K562 (cell line): ENCODE results near the gene LRRC75A. TPM values are rescaled to one million over a fixed set of nuclear protein-coding genes. Genes with fewer than 3 reads are reported as not detected.

ENCODE experiments used
- ATAC-seq: fragments of 200-7000 bp; cut with Tn5 transposase; 3 replicates; pipeline ENCODE4 v1.9.1; 2020; ENCODE audit warnings: moderate library complexity
- BruUV-seq: library from RNA; stranded (reverse); fragments of 400-500 nt; replicated peaks from 2 replicates; lab custom pipeline; 2021; lab: Mats Ljungman, UMichigan
- CTCF ChIA-PET: fragments of 300-600 bp; formaldehyde crosslinking; extraction: SDS; loops from one replicate; lab custom pipeline; 2021; ENCODE audit warnings: low intra/inter-chr PET ratio; lab: Yijun Ruan, JAX
- POLR2A ChIA-PET: fragments of 300-600, 350-650 bp; sonication (Branson Sonifier 250); formaldehyde crosslinking; extraction: SDS; loops from one replicate; lab custom pipeline; 2021; ENCODE audit warnings: antibody characterized with exemption, inconsistent platforms; lab: Yijun Ruan, JAX
- DNase-seq, 4 experiments: peaks; one replicate each; pipeline versions ENCODE4 v3.0.0 to v3.0.0-alpha.2; 2011 to 2018; ENCODE audit warnings: low spot score in 3 of 4, mixed read lengths in 3 of 4; ENCODE audit errors: extremely low read depth in 1 of 4
- FAIRE-seq: peaks from 2 replicates; lab custom pipeline; 2011; peaks lifted over from hg19 to GRCh38; lab: Jason Lieb, UNC
- H2AFZ ChIP-seq: 2 replicates; pipeline ENCODE4 v1.6.0; 2011; ENCODE audit warnings: low read depth, low read length, control low read depth, inconsistent platforms
- H3K27ac ChIP-seq: fragments of 200-600 bp; 3 replicates; pipeline ENCODE4 v1.8.0; 2011; ENCODE audit warnings: low read depth, mild to moderate bottlenecking, control low read depth, inconsistent platforms, low read length, moderate library complexity, mixed read lengths; ENCODE audit errors: extremely low read depth
- H3K27me3 ChIP-seq, 2 experiments: fragments of 300-600 bp in 1 of 2; 2 replicates in 1 of 2; 3 replicates in 1 of 2; pipeline versions ENCODE4 v1.6.0 to v1.8.0; 2011; ENCODE audit warnings: inconsistent platforms in 2 of 2, low read length in 2 of 2, mild to moderate bottlenecking in 1 of 2, mixed read lengths in 1 of 2, moderate library complexity in 1 of 2; ENCODE audit not compliant: control insufficient read depth in 2 of 2, insufficient read depth in 2 of 2
- H3K36me3 ChIP-seq: fragments of 300-600 bp; 3 replicates; pipeline ENCODE4 v1.8.0; 2011; ENCODE audit warnings: mild to moderate bottlenecking, low read length, inconsistent platforms; ENCODE audit not compliant: control insufficient read depth, insufficient read depth
- H3K4me1 ChIP-seq, 2 experiments: fragments of 200-600 bp in 1 of 2; replicated peaks in 1 of 2; 2 replicates in 1 of 2; 3 replicates in 1 of 2; pipeline versions ENCODE4 v1.5.1 to v1.8.0; 2011; ENCODE audit warnings: inconsistent platforms in 2 of 2, low read length in 2 of 2, mild to moderate bottlenecking in 1 of 2, mixed read lengths in 1 of 2, moderate library complexity in 1 of 2; ENCODE audit not compliant: control insufficient read depth in 2 of 2, insufficient read depth in 2 of 2
- H3K4me2 ChIP-seq: 2 replicates; pipeline ENCODE4 v1.6.1; 2011; ENCODE audit warnings: low read length, control low read depth, inconsistent platforms, mixed read lengths; ENCODE audit not compliant: insufficient read depth
- H3K4me3 ChIP-seq: fragments of 200-600 bp; sonication (generic), shearing (Covaris generic); 2 replicates; pipeline ENCODE4 v1.5.1; 2016; ENCODE audit warnings: control low read depth, inconsistent platforms
- H3K79me2 ChIP-seq: fragments of 200-600 bp; 3 replicates; pipeline ENCODE4 v1.8.0; 2011; ENCODE audit warnings: low read length, inconsistent platforms; ENCODE audit not compliant: control insufficient read depth, insufficient read depth
- H3K9ac ChIP-seq, 2 experiments: 2 replicates each; pipeline versions ENCODE4 v1.6.0 to v1.6.1; 2011; ENCODE audit warnings: low read depth in 2 of 2, low read length in 2 of 2, control low read depth in 1 of 2, inconsistent platforms in 1 of 2, mild to moderate bottlenecking in 1 of 2, mixed read lengths in 1 of 2; ENCODE audit not compliant: insufficient read depth in 1 of 2
- H3K9me1 ChIP-seq: one replicate; pipeline ENCODE4 v1.6.0; 2011; ENCODE audit warnings: inconsistent platforms, mild to moderate bottlenecking, low read length, moderate library complexity; ENCODE audit not compliant: control insufficient read depth, insufficient read depth
- H3K9me3 ChIP-seq: replicated peaks from 2 replicates; pipeline ENCODE4 v1.5.1; 2011; ENCODE audit warnings: low read depth, low read length, inconsistent platforms; ENCODE audit not compliant: control insufficient read depth, insufficient read depth
- H4K20me1 ChIP-seq: replicated peaks from 2 replicates; pipeline ENCODE4 v1.6.1; 2011; ENCODE audit warnings: low read length, inconsistent platforms, mixed read lengths; ENCODE audit not compliant: control insufficient read depth, insufficient read depth
- GATAD2A ChIP-seq: fragments of 450-650 bp; IDR thresholded peaks from 2 replicates; pipeline ENCODE4 v1.6.1; 2017
- PRMT5 ChIP-seq: sonication (generic); formaldehyde crosslinking; IDR thresholded peaks from 2 replicates; pipeline ENCODE4 v1.5.0; 2020; ENCODE audit warnings: missing genetic modification reagents
- WGBS: fragments of 100-300 bp; shearing (Covaris generic); methylation state at CpG from one replicate; pipeline ENCODE4 v1.1.6; 2016; ENCODE audit warnings: low coverage, mixed read lengths; ENCODE audit not compliant: insufficient coverage; ENCODE audit errors: missing lambda C conversion rate; 5-methylcytosine and 5-hydroxymethylcytosine counted together
- in situ Hi-C: fragments of 300-500 bp; cut with MboI; formaldehyde crosslinking; loops from 4 replicates; pipeline ENCODE4 v1.15.0; 2018; ENCODE audit warnings: inconsistent platforms, mixed read lengths
- intact Hi-C: fragments of 100-400 bp; cut with micrococcal nuclease; formaldehyde crosslinking; loops from 2 replicates; pipeline ENCODE4 v1.14.2; 2022
- polyA plus RNA-seq, 8 experiments: library from polyadenylated mRNA; depleted of rRNA in 4 of 8; stranded (reverse) in 5 of 8; unstranded in 3 of 8; fragments of >200 nt; fragmentation: Nextera tagmentation in 2 of 8; fragmentation: Illumina TruSeq in 1 of 8; extraction: Ambion mirVana in 2 of 8; extraction: Trizol in 1 of 8; gene quantifications; 2 replicates each; pipeline versions ENCODE4 v1.2.1 to v1.2.3, GENCODE V29; 2011 to 2014; ENCODE audit warnings: inconsistent platforms in 1 of 8, missing spikeins in 1 of 8
- total RNA-seq, 7 experiments: library from RNA; depleted of rRNA in 6 of 7; stranded (reverse); fragments of >200 nt in 6 of 7; fragmentation: Illumina TruSeq in 2 of 7; extraction: Trizol in 2 of 7; gene quantifications; 2 replicates each; pipeline versions ENCODE4 v1.2.1 to v1.2.3, GENCODE V29; 2011 to 2021; ENCODE audit warnings: low replicate concordance in 1 of 7
- TF ChIP-seq, protein P1 (sequence below): fragments of 250-450 bp; sonication (Bioruptor Pico); IDR thresholded peaks from 2 replicates; pipeline ENCODE4 v1.4.0; 2020; ENCODE audit warnings: mild to moderate bottlenecking
- TF ChIP-seq, protein P2 (sequence below): fragments of 250-450 bp; sonication (Bioruptor Pico); IDR thresholded peaks from 2 replicates; pipeline ENCODE4 v1.5.0; 2021; ENCODE audit warnings: mild to moderate bottlenecking, moderate library complexity

Gene LRRC75A
- total and polyA plus RNA-seq, 9 of the 15 experiments (the other 6 are each of a cell fraction or from before 2014, with no cell fraction given) = 0.04 to 0.34 (median 0.08) TPM; not detected in 5

DNA sequence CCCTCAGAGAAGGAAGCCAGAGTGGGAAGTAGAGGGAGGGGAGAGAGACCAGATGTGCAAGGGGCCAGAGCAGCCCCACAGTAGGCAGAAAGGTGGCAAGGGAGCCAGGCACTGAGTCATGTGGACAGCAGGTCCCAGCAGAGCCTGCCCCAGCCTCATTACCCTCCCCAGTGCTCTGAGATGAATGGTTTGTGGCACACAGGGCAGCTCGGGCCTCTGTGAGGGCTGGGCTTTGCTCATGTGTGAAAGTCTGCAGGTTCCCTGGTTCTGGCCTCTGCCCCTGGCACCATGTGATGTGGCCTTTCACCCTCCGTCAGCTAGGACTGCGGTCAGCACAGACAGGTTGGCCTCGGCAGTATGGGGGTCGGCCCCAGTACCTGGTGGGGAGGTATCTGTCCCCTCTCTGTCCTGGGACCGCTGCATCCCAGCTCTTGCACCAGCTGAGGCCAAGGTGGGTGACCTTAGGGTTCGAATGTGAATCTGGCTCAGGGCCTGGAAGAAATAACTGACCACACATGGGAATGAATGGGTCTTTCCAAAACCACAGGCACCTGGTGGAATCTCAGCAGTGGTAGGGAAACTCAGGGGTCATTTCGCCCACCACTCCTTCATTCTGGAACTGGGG is 8.9 kb downstream of the LRRC75A start (continued):
- TF ChIP-seq, protein P1, sequence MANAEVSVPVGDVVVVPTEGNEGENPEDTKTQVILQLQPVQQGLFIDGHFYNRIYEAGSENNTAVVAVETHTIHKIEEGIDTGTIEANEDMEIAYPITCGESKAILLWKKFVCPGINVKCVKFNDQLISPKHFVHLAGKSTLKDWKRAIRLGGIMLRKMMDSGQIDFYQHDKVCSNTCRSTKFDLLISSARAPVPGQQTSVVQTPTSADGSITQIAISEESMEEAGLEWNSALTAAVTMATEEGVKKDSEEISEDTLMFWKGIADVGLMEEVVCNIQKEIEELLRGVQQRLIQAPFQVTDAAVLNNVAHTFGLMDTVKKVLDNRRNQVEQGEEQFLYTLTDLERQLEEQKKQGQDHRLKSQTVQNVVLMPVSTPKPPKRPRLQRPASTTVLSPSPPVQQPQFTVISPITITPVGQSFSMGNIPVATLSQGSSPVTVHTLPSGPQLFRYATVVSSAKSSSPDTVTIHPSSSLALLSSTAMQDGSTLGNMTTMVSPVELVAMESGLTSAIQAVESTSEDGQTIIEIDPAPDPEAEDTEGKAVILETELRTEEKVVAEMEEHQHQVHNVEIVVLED (CRISPR knock-in tag) = no peak

DNA sequence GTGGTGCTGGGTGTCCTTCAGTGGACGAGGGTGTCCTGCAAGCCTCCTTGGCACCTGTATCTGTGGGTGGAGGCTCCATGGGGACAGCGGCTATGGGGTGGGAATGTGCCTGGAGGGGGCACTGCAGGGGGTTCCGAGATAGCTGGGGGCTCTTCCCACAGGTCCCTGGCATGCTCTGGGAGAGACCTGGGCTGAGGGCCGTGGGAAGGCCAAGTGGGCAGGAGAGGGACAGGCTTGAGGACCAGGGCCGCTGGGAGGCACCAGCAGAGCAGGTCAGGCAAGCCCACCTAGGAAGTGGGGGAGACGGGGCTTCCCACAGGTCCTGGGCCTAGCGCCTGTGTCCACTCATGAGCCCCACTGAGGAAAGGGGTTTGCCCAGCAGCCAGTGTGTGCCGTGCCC is 9.7 kb downstream of the LRRC75A start:
- in situ Hi-C loops = no loop called here
- Histone ChIP-seq H3K27me3 (peaks cover 0 to 9% of the 10 kb centered on the region in 2 experiments; a peak in 1 of 5 replicates), H2AFZ (no peak overlapping the region), H3K27ac (no peak overlapping the region), H3K4me2 (no peak overlapping the region), H3K79me2 (no peaks in the 10 kb centered on the region), H3K4me3 (no peak overlapping the region), H3K4me1 (peaks cover 5 to 12% of the 10 kb centered on the region in 2 experiments; a peak in 4 of 5 replicates), H3K9me1 (no peaks in the 10 kb centered on the region), H4K20me1 (no peaks in the 10 kb centered on the region; the same call in 1 of the 2 replicates), H3K9me3 (no peaks in the 10 kb centered on the region), H3K36me3 (no peaks in the 10 kb centered on the region), H3K9ac (no peak overlapping the region)
- TF ChIP-seq PRMT5 (CRISPR knock-in tag) = no peak
- TF ChIP-seq, protein P2, sequence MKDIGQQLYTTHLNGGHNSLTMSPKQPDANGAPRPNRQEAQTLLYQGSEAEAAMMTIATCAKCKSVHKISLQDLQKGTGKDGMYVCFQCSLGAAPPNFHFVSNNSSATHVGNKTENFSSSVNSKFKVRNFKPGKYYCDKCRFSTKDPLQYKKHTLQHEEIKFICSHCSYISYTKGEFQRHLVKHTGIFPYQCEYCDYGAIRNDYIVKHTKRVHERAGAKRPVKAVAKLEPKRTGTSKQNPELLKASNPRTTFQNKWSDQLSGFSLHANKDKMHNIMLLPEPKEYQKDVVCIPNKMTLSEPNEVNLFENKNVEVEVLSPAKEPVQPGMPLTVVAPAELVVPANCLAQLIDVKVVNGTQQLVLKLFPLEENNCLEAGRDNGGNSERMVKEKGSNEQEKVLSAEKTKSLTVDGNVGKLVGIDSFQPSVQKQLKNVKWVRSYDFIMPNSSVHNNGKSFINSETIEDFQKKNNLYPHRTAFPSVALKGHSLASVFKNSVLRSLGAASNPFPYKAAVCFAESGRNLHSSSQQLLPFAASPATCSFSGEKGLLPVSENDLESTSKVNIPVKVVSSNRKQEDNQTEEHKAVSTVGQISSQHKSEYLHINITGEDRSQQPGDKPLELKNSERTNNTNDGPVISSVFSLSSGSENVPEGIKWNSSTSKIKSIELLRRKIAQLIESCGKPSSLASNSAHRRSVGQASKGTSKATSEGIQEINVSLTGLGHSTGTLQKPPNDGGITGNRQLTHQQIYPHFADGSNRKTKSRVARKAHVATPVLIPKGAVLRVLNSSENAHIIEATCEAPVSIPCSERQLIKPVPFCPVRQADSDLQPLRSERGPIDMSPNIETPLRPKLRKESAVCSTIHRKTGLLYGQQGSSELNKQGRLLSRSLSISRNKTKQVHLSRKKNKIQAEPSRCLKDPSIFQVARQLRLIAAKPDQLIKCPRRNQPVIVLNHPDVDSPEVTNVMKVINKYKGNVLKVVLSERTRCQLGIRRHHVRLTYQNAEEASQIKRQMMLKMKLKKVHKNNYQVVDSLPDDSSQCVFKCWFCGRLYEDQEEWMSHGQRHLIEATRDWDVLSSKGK = no peak
- no peak for TF ChIP-seq GATAD2A
- BruUV-seq = no TSS peak
- ChIA-PET POLR2A (no interaction called here), CTCF (no interaction called here)
- intact Hi-C loops = no loop called here
- no peak for FAIRE-seq
- DNase-seq = no peak
- WGBS = 4% methylated on average over 5 of the region's 8 CpGs
- no peak for ATAC-seq
